Prostate gland (tissue), 2 donors: ENCODE results near the gene MBD3L3.

Experiments used
- POLR2A ChIP-seq: fragments of 450-650 bp; IDR thresholded peaks from one replicate; pipeline ENCODE4 v1.6.1; 2016; ENCODE audit warnings: antibody characterized with exemption, mild to moderate bottlenecking
- TF ChIP-seq, protein P1 (sequence below), 4 experiments: fragments of 200-600 bp in 2 of 4; fragments of 450-650 bp in 2 of 4; sonication (generic) in 2 of 4; IDR thresholded peaks; 1 replicate in 3 of 4; 2 replicates in 1 of 4; pipeline ENCODE4 v1.5.1; 2016 to 2019; ENCODE audit warnings: antibody characterized with exemption in 4 of 4, mild to moderate bottlenecking in 2 of 4, moderate library complexity in 2 of 4

- TF ChIP-seq, protein P1, sequence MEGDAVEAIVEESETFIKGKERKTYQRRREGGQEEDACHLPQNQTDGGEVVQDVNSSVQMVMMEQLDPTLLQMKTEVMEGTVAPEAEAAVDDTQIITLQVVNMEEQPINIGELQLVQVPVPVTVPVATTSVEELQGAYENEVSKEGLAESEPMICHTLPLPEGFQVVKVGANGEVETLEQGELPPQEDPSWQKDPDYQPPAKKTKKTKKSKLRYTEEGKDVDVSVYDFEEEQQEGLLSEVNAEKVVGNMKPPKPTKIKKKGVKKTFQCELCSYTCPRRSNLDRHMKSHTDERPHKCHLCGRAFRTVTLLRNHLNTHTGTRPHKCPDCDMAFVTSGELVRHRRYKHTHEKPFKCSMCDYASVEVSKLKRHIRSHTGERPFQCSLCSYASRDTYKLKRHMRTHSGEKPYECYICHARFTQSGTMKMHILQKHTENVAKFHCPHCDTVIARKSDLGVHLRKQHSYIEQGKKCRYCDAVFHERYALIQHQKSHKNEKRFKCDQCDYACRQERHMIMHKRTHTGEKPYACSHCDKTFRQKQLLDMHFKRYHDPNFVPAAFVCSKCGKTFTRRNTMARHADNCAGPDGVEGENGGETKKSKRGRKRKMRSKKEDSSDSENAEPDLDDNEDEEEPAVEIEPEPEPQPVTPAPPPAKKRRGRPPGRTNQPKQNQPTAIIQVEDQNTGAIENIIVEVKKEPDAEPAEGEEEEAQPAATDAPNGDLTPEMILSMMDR (IDR thresholded peaks at IDR 0.05) = no peak
- TF ChIP-seq POLR2A = no peak
Measured at GRCh38 chr19:7104747-7105447, 46.4 kb upstream of the MBD3L3 start.
